GM21737 (cell line): Measurements from ENCODE around the gene BRD1.
"Not testable (repeated sequence)": the region's sequence is repeated elsewhere in the genome, so short reads cannot be mapped to it uniquely, and the experiment has no call there.

Experiments used
- ATAC-seq: cut with Tn5 transposase; IDR thresholded peaks from one replicate; pipeline ENCODE4 v1.9.1; 2021; ENCODE audit warnings: mild to moderate bottlenecking, moderate library complexity; ENCODE audit not compliant: unreplicated experiment

BRD1 gene

GRCh38 chr22:49853981-49854831 is 26.5 kb upstream of the BRD1 start:
- ATAC-seq, result peak; percentile 8

GRCh38 chr22:49852898-49853894 is 25.5 kb upstream of the BRD1 start, which contains the start of gene ZBED4:
Gene ZBED4, plus strand, starts transcription at chr22:49853844. Its CDS starts 29,819 bp downstream, at chr22:49883663.
- ATAC-seq, result peak; percentile 65

GRCh38 chr22:49852568-49852897 is 24.9 kb upstream of the BRD1 start:
- not testable (repeated sequence) for ATAC-seq

DNA sequence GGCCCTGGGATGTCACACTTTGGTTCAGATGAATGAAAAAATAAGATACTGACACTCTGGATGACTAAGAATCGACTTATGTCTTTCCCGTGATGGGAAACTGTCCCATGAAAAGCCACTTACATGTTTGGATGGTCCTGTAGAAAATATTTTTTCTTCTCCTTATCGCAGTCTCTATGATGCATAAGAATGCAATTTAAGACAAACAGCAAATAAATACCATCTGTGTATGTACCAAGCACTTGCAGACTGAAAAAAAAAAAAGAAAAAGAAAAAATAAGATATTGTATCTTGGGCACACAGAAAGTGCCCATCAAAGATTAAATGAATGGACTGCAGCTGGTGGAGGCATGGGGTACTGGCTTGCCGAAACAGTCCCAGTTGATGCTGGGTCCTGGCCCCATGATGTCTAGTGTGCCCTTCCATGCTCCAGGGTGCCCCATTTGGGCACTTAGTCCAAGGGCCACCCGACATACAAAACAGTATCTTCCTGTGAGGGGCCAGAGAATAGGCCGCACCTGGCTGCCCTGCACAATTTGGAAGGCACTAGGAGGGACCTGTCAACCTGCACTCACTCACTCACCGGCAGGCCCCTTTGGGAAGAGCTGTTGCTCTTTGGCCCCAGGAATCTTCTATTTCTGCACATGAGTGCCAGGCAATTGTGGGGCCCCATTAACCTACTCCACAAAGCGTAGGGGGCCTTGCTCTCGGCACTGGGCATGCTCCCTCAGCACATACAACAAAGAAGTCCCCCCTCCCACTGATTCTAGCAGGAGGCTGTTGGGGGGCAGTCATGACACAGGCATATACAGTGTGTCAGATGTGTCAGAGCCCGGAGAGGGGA is 23.5 kb upstream of the BRD1 start:
- ATAC-seq, result no peak

DNA sequence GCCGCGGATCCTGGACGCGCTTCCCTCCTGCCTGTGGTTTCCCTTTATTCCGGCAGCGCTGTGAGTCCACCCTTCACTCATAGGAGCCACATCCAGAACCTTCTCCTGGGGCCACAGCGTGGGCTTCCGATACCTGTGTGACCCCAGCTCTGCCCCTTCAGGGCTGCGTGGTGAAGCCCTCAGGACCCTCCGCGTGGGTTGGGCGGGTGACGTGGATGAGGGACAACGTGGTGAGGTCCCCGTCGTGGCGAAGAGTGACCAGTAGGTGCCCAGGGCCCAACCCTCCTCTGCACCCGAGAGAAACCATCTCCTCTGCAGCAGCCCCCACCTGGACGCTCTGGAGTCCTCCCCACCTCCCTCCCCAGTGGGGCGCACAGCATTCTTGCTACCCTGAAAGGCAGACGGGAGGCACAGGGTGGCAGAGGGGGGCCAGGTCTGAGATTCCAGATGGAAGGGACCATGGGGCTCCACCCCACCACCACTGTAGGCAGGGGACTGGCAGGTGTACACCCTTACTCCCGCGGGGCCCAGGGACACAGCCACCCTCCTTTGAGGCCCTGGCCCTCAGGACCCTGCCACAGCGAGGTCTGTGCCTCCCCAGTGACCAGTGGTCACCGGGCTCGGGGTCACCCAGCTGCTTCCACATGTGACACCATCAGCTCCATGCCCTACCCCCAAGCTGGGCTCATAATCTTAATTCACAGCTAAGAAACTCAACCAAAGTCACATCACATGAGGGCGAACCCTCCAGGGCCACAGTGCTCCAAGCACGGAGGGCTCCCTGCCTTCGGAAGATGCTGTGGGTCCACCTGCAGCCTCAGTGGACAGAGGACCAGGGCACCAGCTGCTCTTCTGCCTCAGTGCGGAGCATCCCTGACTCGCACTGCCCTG is 22.6 kb upstream of the BRD1 start:
- no peak for ATAC-seq

DNA sequence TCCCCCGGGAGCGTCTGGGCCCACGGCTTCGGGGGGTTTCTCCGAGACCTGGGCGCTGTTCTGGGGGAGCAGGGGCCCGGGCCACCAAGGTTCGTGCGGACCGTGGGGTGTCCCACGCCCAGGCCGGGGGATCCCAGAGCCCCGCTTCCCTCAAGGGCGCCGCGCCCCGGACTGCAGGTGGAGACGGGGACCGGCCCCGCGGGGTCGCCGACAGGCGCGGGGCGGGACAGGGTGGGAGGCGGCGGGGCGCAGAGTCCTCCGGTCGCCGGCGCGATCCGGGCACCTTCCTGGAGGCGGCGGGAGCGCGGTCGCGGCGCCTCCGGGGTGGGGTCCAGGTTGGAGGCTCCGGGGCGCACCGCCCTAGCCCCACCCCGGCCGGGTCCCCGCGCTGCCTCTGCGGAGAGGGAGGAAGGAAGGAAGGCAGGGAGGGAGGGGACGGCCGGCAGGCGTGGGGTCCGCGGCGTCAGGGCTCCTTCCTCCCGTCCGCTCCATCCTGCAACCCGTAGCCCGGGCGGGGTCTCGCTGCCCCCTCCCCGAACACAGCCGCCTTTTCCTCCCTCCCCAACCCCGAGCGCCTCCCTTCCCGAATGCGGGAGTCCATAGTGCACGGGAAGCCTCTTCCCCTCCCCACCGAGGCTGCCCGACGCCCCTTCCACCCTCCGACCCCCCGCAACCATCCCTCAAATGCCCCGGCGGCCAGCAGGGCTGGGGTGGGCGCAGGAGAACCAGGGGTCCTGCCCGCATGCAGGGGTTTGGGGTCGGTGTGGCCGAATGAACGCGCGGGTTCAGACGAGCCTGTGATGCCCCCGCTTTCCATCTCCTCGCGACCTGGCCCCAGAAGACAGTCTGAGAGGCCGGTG is 21.7 kb upstream of the BRD1 start:
- ATAC-seq, result no peak

- ATAC-seq, result no peak
These were observed 21.1 kb upstream of the BRD1 start for GRCh38 chr22:49848690-49849160.

DNA sequence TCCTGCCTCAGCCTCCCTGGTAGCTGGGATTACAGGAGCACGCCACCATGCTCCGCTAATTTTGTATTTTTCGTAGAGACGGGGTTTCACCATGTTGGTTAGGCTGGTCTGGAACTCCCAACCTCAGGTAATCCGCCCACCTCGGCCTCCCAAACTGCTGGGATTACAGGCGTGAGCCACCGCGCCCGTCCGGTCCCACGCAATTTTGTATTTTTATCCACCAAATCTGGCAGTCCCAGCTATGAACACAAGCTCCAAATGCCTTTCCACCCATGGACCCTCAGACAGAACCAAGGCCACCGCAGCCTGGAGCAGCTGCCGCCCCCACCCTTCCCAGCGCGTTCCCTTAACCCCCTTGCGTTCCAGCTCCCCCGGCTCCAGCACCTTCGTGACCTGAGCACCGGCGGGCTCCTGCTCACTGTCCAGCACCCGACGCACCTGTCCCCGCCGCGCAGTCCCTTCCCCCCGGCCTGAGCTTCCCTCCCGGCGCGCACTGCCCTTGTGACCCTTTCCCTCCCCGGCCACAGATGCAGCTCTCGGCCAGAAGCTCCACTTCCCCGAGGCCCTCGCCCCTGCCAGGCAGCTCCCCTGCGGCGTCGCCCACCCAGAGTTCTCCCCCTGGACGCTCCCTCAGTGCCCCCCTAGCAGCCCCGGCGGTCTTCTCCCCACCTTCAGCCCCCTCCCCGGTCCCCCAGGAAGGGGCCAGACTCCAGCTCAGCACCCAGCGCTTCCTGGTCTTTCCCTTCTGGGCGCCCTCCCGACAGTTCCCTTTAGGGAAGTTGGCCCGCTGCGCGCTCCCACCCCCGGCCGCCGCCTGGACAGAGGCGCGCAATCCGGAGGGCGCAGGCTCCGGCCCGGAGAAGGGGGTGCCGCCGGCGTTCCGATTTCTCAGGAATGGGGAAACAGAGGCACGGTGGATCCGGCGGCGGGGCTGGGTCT is 20.3 kb upstream of the BRD1 start:
- ATAC-seq, result no peak

GRCh38 chr22:49845666-49846459 is 18.2 kb upstream of the BRD1 start:
- ATAC-seq, result no peak

DNA sequence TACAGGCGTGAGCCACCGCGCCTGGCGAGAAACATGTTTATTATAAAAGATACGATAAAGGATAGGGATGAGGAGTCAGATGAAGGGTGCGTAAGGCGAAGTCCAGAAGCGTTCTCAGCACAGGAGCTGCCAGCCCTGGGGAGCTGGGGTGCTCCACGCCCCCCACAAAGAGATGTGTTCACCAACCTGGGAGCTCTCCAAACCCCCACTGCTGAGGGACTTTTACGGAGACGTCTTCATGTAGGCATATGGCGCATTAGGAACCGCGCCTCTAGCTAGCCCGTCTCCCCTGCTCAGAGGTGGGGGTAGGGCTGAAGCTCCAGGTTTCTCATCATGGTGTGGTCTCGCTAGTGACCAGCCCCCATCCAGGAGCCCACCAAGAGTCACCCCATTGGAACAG is 17.6 kb upstream of the BRD1 start:
- no peak for ATAC-seq

GRCh38 chr22:49838771-49839717 is 11.4 kb upstream of the BRD1 start:
- ATAC-seq, result no peak

- no peak for ATAC-seq
These were observed 5.8 kb upstream of the BRD1 start for GRCh38 chr22:49833340-49834007.

GRCh38 chr22:49829044-49829853 is 1.6 kb upstream of the BRD1 start:
- no peak for ATAC-seq

GRCh38 chr22:49828599-49828965 is 909 bp upstream of the BRD1 start:
- ATAC-seq, result no peak
